ENCODE results near the gene KRTAP5-8.

DNA sequence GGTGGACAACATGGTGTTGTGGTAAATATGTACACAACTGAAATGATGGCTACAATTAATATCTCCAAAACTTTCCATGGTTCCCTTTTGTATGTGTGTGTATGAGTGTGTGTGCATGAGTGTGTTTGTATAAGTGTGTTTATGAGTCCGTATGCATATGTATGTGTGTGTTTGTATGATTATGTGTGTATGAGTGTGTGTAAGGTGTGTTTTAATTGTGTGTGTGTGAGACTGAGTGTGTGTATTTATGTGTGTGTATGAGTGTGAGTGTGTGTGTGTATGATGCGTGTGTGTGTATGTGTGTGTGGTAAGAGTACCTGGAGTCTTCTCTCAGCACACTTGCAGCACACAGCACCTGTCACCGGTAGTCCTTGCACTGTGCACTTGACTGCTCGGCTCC lies 18.2 kb downstream of the KRTAP5-8 start:
- no peak for TF ChIP-seq RAD21 (CRISPR knock-in tag; conservative IDR thresholded peaks at IDR 0.05 in 1 of 2, IDR thresholded peaks at IDR 0.05 in 1 of 2)
- TF ChIP-seq STAG1 (CRISPR knock-in tag; IDR thresholded peaks at IDR 0.05; ENCODE audit: borderline replicate concordance) = no peak
- no peak for TF ChIP-seq ZNF212 (CRISPR knock-in tag; IDR thresholded peaks at IDR 0.05)
- no peak for TF ChIP-seq NCOA1 (IDR thresholded peaks at IDR 0.05; ENCODE audit: low read depth)
- no peak for TF ChIP-seq L3MBTL2 (IDR thresholded peaks at IDR 0.05)
- no peak for TF ChIP-seq MAX (CRISPR knock-in tag; IDR thresholded peaks at IDR 0.05)
- TF ChIP-seq, protein P1, sequence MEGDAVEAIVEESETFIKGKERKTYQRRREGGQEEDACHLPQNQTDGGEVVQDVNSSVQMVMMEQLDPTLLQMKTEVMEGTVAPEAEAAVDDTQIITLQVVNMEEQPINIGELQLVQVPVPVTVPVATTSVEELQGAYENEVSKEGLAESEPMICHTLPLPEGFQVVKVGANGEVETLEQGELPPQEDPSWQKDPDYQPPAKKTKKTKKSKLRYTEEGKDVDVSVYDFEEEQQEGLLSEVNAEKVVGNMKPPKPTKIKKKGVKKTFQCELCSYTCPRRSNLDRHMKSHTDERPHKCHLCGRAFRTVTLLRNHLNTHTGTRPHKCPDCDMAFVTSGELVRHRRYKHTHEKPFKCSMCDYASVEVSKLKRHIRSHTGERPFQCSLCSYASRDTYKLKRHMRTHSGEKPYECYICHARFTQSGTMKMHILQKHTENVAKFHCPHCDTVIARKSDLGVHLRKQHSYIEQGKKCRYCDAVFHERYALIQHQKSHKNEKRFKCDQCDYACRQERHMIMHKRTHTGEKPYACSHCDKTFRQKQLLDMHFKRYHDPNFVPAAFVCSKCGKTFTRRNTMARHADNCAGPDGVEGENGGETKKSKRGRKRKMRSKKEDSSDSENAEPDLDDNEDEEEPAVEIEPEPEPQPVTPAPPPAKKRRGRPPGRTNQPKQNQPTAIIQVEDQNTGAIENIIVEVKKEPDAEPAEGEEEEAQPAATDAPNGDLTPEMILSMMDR (IDR thresholded peaks at IDR 0.05 in 2 of 3, conservative IDR thresholded peaks at IDR 0.05 in 1 of 3; ENCODE audit: insufficient read depth in 2 of 3, low read depth in 1 of 3, low read length in 3 of 3) = no peak
- no peak for TF ChIP-seq ZFX (CRISPR knock-in tag; IDR thresholded peaks at IDR 0.05)
- TF ChIP-seq CBFB (CRISPR knock-in tag; IDR thresholded peaks at IDR 0.05) = no peak
- TF ChIP-seq ZNF124 (CRISPR knock-in tag; IDR thresholded peaks at IDR 0.05) = no peak
- TF ChIP-seq NFIC (IDR thresholded peaks at IDR 0.05) = no peak
